Type B pancreatic cell (in vitro differentiated cells): ENCODE data around the gene CELSR2. TPM values are rescaled to one million over a fixed set of nuclear protein-coding genes. Genes with fewer than 3 reads are reported as not detected.

ENCODE experiments used
- DNase-seq: peaks from one replicate; pipeline ENCODE4 v3.0.0; 2021; ENCODE audit warnings: mixed read lengths; ENCODE audit not compliant: unreplicated experiment; ENCODE audit errors: extremely low spot score
- H3K27ac Mint-ChIP-seq: 2 replicates; pipeline ENCODE4 v1.8.0; 2021; ENCODE audit warnings: mild to moderate bottlenecking, mixed read lengths
- H3K27me3 Mint-ChIP-seq: 2 replicates; pipeline ENCODE4 v1.8.0; 2021; ENCODE audit warnings: mixed read lengths
- H3K36me3 Mint-ChIP-seq: 2 replicates; pipeline ENCODE4 v1.8.0; 2021; ENCODE audit warnings: mixed read lengths
- H3K4me1 Mint-ChIP-seq: one replicate; pipeline ENCODE4 v1.8.0; 2021; ENCODE audit warnings: mixed read lengths; ENCODE audit not compliant: unreplicated experiment
- H3K4me3 Mint-ChIP-seq: 2 replicates; pipeline ENCODE4 v1.8.0; 2021; ENCODE audit warnings: mild to moderate bottlenecking, mixed read lengths
- H3K9me3 Mint-ChIP-seq: 2 replicates; pipeline ENCODE4 v1.8.0; 2021; ENCODE audit warnings: mixed read lengths
- total RNA-seq: library from RNA; stranded (reverse); gene quantifications from 2 replicates; pipeline ENCODE4 v1.2.1, GENCODE V29; 2021; ENCODE audit warnings: low replicate concordance
- TF ChIP-seq, protein P1 (sequence below): fragments of 200-600 bp; sonication (generic); conservative IDR thresholded peaks from 2 replicates; pipeline ENCODE4 v1.5.0; 2021; ENCODE audit warnings: antibody characterized with exemption, mild to moderate bottlenecking

CELSR2 gene
- total RNA-seq, 1 donor from 2014 or later = 35.5 TPM

DNA sequence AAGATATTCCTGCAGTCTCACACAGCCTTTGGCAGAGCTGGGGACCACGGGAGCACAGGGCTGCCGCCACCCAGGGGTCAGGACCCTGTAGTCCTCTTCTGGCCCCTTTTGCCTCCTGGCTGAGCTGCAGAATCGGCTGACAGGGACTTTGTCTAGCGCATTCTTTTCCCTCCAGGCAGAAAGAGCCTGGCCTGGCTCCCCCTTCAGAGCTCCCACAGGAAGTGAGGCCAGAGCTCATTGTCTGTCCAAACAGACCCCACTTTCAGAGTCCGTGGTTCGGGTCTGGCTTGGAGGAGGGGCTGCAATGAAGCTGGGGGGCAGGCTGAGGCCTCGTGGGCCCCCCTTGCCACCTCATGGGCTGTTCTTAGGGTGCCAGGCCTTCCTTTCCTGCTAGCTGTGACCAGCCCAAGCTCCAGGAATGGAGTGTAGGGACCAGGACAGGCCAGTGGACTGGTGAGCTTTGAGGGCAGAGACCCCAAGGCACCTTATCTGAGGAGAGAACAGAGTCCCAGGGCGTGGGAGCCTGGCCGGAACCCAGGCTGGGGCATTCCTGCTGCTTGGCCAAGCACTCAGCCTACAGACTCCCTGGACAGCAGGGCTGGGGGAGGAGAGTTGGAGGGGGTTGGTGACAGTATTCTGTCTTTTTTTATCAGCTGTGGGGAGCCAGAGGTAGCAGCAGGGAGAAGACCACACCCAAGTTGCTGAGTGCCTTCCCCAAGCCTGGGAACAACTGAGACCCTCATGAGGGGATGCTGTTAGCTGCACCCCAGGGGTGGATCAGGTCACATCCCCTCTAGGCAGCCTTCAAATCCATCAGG lies 4.7 kb downstream of the CELSR2 start:
- no peaks in the 10 kb centered on the region for H3K9me3 Mint-ChIP-seq
- H3K4me3 Mint-ChIP-seq = peak overlapping the region; percentile 51
- peaks cover 30% of the 10 kb centered on the region for H3K4me1 Mint-ChIP-seq
- H3K27ac Mint-ChIP-seq = peak overlapping the region; percentile 70
- DNase-seq = no peak
- TF ChIP-seq, protein P1, sequence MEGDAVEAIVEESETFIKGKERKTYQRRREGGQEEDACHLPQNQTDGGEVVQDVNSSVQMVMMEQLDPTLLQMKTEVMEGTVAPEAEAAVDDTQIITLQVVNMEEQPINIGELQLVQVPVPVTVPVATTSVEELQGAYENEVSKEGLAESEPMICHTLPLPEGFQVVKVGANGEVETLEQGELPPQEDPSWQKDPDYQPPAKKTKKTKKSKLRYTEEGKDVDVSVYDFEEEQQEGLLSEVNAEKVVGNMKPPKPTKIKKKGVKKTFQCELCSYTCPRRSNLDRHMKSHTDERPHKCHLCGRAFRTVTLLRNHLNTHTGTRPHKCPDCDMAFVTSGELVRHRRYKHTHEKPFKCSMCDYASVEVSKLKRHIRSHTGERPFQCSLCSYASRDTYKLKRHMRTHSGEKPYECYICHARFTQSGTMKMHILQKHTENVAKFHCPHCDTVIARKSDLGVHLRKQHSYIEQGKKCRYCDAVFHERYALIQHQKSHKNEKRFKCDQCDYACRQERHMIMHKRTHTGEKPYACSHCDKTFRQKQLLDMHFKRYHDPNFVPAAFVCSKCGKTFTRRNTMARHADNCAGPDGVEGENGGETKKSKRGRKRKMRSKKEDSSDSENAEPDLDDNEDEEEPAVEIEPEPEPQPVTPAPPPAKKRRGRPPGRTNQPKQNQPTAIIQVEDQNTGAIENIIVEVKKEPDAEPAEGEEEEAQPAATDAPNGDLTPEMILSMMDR = no peak
- H3K27me3 Mint-ChIP-seq = no peaks in the 10 kb centered on the region
- peaks cover 16% of the 10 kb centered on the region for H3K36me3 Mint-ChIP-seq

DNA sequence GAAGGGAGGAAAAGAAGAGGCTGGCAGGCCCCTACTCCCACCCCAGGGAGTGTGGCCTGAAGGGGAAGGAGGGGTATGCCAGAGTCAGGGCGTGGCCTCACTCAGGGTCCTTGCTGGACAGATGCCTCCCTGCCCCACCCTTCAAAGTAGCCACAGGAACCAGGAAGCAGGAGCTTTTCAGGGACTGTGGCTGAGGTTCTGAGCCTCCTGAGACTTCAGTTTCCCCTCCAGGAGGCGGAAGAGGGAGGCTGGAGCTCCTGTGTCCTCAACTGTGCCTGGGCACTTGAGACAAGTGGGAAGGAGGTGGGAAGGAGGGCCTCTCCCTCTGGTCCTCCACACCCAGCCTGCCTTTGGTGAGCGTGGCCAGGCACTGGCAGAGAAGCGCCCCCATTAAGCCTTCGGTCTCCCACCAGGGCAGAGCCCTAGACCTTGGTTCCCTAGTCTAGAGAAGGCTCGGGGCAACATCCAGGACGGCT lies 5.3 kb downstream of the CELSR2 start:
- peak overlapping the region; percentile 11 for H3K4me3 Mint-ChIP-seq
- H3K4me1 Mint-ChIP-seq = peaks cover 31% of the 10 kb centered on the region
- H3K27me3 Mint-ChIP-seq = no peaks in the 10 kb centered on the region
- TF ChIP-seq, protein P1 = no peak
- peaks cover 16% of the 10 kb centered on the region for H3K36me3 Mint-ChIP-seq
- peak overlapping the region; percentile 79 for H3K27ac Mint-ChIP-seq
- H3K9me3 Mint-ChIP-seq = no peaks in the 10 kb centered on the region
- no peak for DNase-seq

DNA sequence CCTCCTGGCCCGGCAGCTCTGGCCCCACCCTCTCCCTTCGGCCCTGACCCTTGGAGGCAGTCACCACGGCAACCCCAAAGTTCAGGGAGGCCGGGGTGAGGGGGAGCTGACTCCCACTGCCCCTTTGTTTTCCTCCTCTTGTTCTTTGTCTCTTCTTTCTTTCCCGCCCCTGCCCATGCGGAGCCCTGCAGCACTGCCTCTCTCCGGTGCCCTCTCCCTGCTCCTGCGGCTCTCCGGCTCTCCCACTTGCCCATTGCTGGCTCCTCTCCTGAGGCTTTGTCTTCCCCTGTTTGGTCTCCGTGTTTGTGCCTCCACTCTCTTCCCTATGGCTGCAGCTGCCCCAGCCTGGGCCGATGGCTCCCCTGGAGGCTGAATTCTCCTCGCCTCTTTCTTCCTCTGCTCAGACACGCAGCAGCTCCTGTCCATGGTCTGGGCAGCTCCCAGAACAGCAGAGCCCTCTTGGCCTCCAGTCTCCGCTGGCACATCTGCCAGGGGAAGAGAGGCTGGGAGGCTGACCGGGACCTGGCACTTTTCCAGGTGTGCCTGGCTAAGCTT lies 5.8 kb downstream of the CELSR2 start:
- TF ChIP-seq, protein P1 = peak; percentile 32
- DNase-seq = no peak
- peaks cover 34% of the 10 kb centered on the region for H3K4me1 Mint-ChIP-seq
- H3K27ac Mint-ChIP-seq = peak overlapping the region; percentile 79
- H3K4me3 Mint-ChIP-seq = peak overlapping the region; percentile 85
- no peaks in the 10 kb centered on the region for H3K27me3 Mint-ChIP-seq
- peaks cover 16% of the 10 kb centered on the region for H3K36me3 Mint-ChIP-seq
- H3K9me3 Mint-ChIP-seq = no peaks in the 10 kb centered on the region

- H3K27ac Mint-ChIP-seq = peak overlapping the region; percentile 79
These were observed 6.3 kb downstream of the CELSR2 start for GRCh38 chr1:109255678-109256077.

DNA sequence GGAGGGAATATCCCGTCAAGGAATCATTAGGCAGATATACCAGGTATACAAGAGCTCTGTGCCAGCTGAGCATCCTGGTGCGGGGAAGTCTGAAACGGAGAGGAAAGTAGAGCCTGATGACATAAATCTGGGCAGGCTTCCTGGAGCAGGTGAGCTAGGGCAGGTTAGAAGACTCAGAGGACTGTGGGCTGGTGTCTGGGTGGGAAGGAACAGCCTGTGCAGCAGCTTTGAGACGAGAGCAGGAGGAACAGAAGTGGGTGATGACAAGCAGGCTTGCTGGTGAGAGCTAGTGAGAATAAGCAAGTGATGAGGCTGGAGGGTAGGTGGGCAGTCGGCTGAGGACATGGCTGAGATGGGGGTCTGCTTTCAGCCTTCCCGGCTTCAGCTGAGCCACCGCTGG lies 6.7 kb downstream of the CELSR2 start:
- TF ChIP-seq, protein P1 = no peak
- H3K36me3 Mint-ChIP-seq = peaks cover 16% of the 10 kb centered on the region
- H3K9me3 Mint-ChIP-seq = no peaks in the 10 kb centered on the region
- H3K4me1 Mint-ChIP-seq = peaks cover 34% of the 10 kb centered on the region
- H3K27ac Mint-ChIP-seq = peak overlapping the region; percentile 78
- DNase-seq = no peak
- no peaks in the 10 kb centered on the region for H3K27me3 Mint-ChIP-seq
- H3K4me3 Mint-ChIP-seq = peak overlapping the region; percentile 44

More at GRCh38 chr1:109255678-109256077, 6.3 kb downstream of the CELSR2 start:
- Mint-ChIP-seq H3K4me3 (peak overlapping the region; percentile 85), H3K4me1 (peaks cover 34% of the 10 kb centered on the region), H3K36me3 (peaks cover 16% of the 10 kb centered on the region), H3K9me3 (no peaks in the 10 kb centered on the region), H3K27me3 (no peaks in the 10 kb centered on the region)
- TF ChIP-seq, protein P1 = no peak
- no peak for DNase-seq
